Cardiac septum (tissue), 1 donor: ENCODE measurements around the gene LRRC3. TPM values are rescaled to one million over a fixed set of nuclear protein-coding genes. Genes with fewer than 3 reads are reported as not detected.
"Not testable (repeated sequence)": the region's sequence is repeated elsewhere in the genome, so short reads cannot be mapped to it uniquely, and the experiment has no call there.

Experiments
- DNase-seq: peaks from one replicate; pipeline ENCODE4 v3.0.0-alpha.2; 2020; ENCODE audit warnings: low spot score
- intact Hi-C: fragments of 100-400 bp; cut with DNase I; formaldehyde crosslinking; loops from one replicate; pipeline ENCODE4 v1.14.0; 2022
- total RNA-seq: library from RNA; stranded (reverse); fragmentation: NEBNext Ultra II Directional; extraction: Animal tissue kit (Norgen Biotek cat#: 25700); gene quantifications from one replicate; pipeline ENCODE4 v1.2.1, GENCODE V29; 2021
- donor health status: DM: no; HTN: no; CAD: no.

The LRRC3 gene
- total RNA-seq, 1 donor from 2014 or later, result 2.9 TPM

GRCh38 chr21:44490405-44490804, 35.1 kb downstream of the LRRC3 start:
- intact Hi-C loops, result no loop called here
- DNase-seq, result no peak

- DNase-seq, result no peak
- intact Hi-C loops, result no loop called here
Measured at GRCh38 chr21:44490816-44491215, 35.5 kb downstream of the LRRC3 start.

- intact Hi-C loops, result no loop called here
- no peak for DNase-seq
Measured at GRCh38 chr21:44492567-44493385, 37.5 kb downstream of the LRRC3 start.

DNA sequence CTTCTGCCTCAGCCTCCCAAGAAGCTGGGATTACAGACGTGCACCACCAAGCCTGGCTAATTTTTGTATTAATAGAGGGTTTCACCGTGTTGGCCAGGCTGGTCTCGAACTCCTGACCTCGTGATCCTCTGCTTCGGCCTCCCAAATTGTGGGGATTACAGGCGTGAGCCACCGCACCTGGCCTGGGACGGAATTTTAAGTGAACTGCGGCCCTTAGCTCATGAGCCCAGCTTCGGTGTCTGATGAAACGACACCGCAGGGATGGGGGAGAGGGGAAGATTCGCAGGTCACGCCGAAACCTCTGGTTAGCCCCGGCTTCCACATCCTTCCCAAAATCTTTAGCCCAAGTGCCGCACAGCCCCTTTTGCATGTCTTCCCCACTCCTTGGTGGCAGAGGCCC, 39.1 kb downstream of the LRRC3 start:
- intact Hi-C loops, result no loop called here
- DNase-seq, result no peak

DNA sequence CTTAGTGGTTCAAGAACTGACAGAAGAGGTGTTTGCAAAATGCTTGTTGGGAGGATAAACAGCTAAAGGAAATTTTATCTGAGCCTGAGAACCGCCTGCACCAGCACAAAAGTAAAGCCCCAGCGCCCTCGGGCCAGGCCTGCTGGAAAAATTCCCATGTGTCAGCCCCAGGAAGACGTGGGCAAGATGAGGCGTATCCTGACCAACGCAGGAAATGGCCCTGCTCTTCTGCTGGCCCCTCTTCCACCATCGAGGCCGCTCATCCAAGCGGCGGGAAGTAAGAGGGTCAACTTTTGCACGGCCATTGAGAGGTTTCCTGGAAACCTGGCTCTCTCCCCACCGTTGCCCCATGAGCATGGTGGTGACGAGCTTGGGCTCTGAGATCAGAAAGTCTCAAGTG, 39.6 kb downstream of the LRRC3 start:
- no peak for DNase-seq
- intact Hi-C loops, result no loop called here

GRCh38 chr21:44495611-44496563, 40.6 kb downstream of the LRRC3 start:
- no peak for DNase-seq
- intact Hi-C loops, result no loop called here

DNA sequence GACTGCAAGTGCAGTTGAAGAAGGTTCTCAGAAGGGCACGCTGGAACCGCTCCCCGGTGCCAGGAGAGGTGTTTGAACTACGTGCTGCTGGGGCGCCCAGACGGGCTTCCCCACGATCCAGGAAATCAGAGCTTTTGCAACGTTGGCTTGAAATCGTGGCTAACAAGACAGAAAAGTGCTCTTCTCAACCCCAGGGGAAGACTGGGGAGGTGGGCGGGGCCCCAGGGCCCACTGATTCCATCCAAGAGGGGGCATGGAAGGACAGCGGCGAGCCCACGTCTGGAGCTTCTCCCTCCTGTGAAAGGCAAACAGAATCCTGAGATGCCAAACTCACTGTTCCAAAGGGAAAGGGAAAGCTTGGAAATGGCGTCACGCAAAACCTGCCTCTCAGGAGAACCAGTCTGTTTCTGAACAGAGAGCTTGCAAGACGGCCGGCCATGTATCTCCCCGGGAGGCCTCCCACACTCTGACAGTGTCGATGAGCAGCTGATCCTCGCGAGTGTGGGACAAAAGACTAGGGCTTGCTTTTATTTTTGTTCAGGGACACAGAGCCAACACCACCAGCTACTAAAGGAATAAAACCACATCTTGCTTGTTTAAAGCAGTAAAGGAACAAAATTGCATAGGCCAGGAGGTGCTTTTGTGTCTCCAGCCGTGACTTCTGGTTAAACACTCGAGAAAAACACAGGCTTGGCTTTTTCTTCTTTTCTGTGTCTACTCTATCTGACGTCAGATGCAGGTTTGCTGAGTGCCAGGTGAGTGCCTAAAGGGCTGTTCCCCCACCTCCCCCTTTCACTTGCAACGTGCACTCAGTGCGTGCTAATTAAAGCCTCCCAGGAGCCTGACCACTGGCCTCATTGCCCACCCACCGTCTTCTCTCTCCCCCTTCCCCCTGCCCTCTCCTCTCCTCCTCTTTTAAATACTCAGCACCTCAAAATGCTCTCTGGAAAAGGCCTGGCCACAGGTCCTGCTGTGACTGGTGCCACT, 41.5 kb downstream of the LRRC3 start:
- DNase-seq, result no peak
- intact Hi-C loops, result no loop called here

- DNase-seq, result no peak
- intact Hi-C loops, result no loop called here
Measured at GRCh38 chr21:44497703-44498126, 42.4 kb downstream of the LRRC3 start.

- intact Hi-C loops, result no loop called here
Measured at GRCh38 chr21:44498280-44499210, 43.2 kb downstream of the LRRC3 start.

DNA sequence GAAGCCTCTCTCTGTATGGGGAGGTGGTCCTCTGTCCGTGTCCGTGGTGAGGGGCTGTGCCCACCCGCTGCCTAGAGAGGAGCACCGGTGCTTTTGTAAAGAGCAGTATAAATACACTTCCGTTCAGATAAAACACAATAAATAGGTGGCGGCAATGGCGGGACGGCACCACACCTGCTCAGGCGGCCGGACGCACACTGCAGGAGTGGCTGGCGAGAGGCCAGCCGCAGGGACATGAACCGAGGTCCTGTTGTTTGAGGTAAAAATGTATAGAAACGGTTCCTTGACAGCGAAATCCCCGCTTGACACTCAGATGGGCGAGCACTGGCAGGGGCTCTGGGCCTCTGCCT, 43.9 kb downstream of the LRRC3 start:
- no peak for DNase-seq
- intact Hi-C loops, result no loop called here

More at GRCh38 chr21:44498280-44499210, 43.2 kb downstream of the LRRC3 start:
- DNase-seq, result no peak

- no peak for DNase-seq
- intact Hi-C loops, result no loop called here
Measured at GRCh38 chr21:44499631-44500030, 44.3 kb downstream of the LRRC3 start.

- intact Hi-C loops, result no loop called here
- no peak for DNase-seq
Measured at GRCh38 chr21:44500111-44500510, 44.8 kb downstream of the LRRC3 start.

DNA sequence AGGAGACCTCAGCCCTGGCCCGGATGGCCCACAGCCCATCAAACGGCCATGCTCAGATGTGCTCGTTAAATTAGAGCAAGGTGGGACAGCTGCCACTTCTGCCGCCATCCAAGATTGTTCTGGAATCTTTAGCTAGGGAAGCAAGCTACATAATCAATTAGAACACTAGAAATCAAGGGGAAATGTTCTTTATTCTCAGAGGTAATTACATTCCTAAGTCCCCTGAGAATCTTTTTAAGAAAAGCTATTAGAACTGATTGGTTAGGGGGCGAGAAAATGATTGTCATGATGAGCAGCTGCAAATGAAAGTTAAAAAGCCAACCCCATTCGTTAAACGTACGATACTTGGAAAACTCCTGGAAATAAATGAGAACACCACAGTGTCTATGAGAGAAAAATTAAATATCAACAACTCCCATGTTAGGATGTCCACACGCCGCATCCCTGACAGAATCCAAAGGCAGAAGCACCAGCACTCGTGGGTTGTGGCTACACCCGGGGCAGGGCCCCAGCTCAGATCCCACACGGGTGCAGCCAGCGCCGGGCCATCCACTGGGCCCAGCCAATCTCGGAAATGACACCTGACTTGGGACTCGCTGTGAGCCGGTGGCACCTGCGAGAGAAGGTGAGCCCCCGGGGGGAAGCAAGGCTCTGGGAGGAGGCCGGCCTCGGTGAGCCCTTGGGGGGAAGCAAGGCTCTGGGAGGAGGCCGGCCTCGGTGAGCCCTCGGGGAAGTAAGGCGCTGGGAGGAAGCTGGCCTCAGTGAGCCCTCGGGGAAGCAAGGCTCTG, 47.1 kb downstream of the LRRC3 start:
- DNase-seq, result no peak
- intact Hi-C loops, result no loop called here

DNA sequence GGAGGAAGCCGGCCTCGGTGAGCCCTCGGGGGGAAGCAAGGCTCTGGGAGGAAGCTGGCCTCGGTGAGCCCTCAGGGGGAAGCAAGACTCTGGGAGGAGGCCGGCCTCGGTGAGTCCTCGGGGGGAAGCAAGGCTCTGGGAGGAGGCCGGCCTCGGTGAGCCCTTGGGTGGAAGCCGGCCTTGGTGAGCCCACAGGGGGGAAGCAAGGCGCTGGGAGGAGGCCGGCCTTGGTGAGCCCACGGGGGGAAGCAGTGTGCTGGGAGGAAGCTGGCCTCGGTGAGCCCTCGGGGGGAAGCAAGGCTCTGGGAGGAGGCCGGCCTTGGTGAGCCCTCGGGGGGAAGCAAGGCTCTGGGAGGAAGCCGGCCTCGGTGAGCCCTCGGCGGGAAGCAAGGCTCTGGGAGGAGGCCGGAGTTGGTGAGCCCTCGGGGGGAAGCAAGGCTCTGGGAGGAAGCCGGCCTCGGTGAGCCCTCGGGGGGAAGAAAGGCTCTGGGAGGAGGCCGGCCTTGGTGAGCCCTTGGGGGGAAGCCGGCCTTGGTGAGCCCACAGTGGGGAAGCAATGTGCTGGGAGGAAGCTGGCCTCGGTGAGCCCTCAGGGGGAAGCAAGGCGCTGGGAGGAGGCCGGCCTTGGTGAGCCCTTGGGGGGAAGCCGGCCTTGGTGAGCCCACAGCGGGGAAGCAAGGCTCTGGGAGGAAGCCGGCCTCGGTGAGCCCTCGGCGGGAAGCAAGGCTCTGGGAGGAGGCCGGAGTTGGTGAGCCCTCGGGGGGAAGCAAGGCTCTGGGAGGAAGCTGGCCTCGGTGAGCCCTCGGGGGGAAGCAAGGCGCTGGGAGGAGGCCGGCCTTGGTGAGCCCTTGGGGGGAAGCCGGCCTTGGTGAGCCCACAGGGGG, 47.9 kb downstream of the LRRC3 start:
- intact Hi-C loops, DNase-seq: not testable (repeated sequence)

GRCh38 chr21:44503901-44504399, 48.6 kb downstream of the LRRC3 start:
- intact Hi-C loops, result no loop called here
- DNase-seq, result no peak

DNA sequence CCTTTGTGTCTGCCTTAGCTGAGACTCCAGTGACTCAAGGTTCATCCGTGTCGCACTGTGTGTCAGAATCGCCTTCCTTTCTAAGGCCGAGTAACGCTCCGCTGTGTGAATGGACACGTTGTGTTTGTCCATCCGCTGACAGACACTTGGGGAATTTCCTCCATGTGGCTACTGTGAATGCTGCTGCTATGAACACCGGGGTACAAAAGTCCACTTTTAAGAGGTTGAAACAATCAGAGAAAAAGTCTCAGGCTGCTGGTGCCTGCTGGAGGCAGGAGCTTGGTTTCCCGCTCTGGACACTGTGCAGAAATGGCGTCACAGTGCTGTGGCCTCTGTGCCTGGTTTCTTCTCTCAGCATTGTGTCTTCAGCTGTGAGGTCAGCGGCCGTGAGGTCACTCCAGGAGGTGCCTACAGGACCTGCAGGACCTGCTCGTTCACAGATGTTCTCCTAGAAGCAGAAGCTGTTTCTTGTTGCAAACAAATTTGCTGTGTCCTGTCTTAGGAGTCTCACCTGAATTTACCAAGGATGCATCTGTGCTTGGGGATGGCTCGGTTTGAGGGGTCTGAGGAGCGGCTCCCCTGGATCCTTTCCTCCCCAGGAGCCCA, 50.5 kb downstream of the LRRC3 start:
- no peak for DNase-seq
- intact Hi-C loops, result no loop called here
